K562 (cell line): Measurements from ENCODE around the gene SYVN1. TPM values are rescaled to one million over a fixed set of nuclear protein-coding genes. Genes with fewer than 3 reads are reported as not detected.

Experiments
- ADNP ChIP-seq: fragments of 200-800 bp; sonication (Bioruptor generic); IDR thresholded peaks from 2 replicates; pipeline ENCODE4 v1.6.1; 2016; ENCODE audit warnings: missing genetic modification characterization, missing compliant biosample characterization
- CREB3L1 ChIP-seq: fragments of 450-650 bp; IDR thresholded peaks from 2 replicates; pipeline ENCODE4 v1.6.1; 2014; ENCODE audit warnings: low read depth, mild to moderate bottlenecking, moderate library complexity, borderline replicate concordance
- CREM ChIP-seq: IDR thresholded peaks from 2 replicates; pipeline ENCODE4 v1.6.1; 2014; ENCODE audit warnings: antibody characterized with exemption, low read depth
- E2F3 ChIP-seq: fragments of 250-450 bp; sonication (Bioruptor Pico); IDR thresholded peaks from 2 replicates; pipeline ENCODE4 v1.4.0; 2020; ENCODE audit warnings: mild to moderate bottlenecking
- FIP1L1 ChIP-seq: fragments of 200-400 bp; formaldehyde crosslinking; IDR thresholded peaks from 2 replicates; pipeline ENCODE4 v1.6.1; 2018; ENCODE audit warnings: mild to moderate bottlenecking, low read depth, low read length; ENCODE audit not compliant: poor library complexity, severe bottlenecking
- GABPB1 ChIP-seq: sonication (generic); formaldehyde crosslinking; IDR thresholded peaks from 2 replicates; pipeline ENCODE4 v1.8.0; 2022; ENCODE audit warnings: mild to moderate bottlenecking, missing genetic modification reagents
- KDM5B ChIP-seq: fragments of 200-600 bp; sonication (generic); IDR thresholded peaks from 2 replicates; pipeline ENCODE4 v1.6.1; 2012; ENCODE audit warnings: low read depth, mild to moderate bottlenecking, moderate library complexity, low read length, control low read depth, inconsistent platforms; ENCODE audit not compliant: insufficient replicate concordance
- RAD21 ChIP-seq, 2 experiments: fragments of 250-450 bp in 1 of 2; fragments of 450-650 bp in 1 of 2; sonication (Bioruptor Pico) in 1 of 2; formaldehyde crosslinking in 1 of 2; IDR thresholded peaks in 1 of 2; conservative IDR thresholded peaks in 1 of 2; 2 replicates each; pipeline versions ENCODE4 v1.4.0 to v1.8.0; 2020 to 2022; ENCODE audit warnings: mild to moderate bottlenecking in 2 of 2, moderate library complexity in 1 of 2
- SLC30A9 ChIP-seq: fragments of 250-450 bp; sonication (Bioruptor Pico); IDR thresholded peaks from 2 replicates; pipeline ENCODE4 v1.8.0; 2022; ENCODE audit warnings: mild to moderate bottlenecking, moderate library complexity
- SMARCA5 ChIP-seq: fragments of 450-650 bp; IDR thresholded peaks from 2 replicates; pipeline ENCODE4 v1.6.1; 2016
- TCF15 ChIP-seq: fragments of 250-450 bp; sonication (Bioruptor Pico); IDR thresholded peaks from 2 replicates; pipeline ENCODE4 v1.8.0; 2022; ENCODE audit warnings: moderate library complexity, mild to moderate bottlenecking, inconsistent platforms
- TFAP4 ChIP-seq: sonication (generic); formaldehyde crosslinking; IDR thresholded peaks from 2 replicates; pipeline ENCODE4 v1.8.0; 2022; ENCODE audit warnings: missing genetic modification reagents, mild to moderate bottlenecking, moderate library complexity, borderline replicate concordance
- TRIM24 ChIP-seq, 2 experiments: fragments of 450-650 bp; IDR thresholded peaks; 2 replicates each; pipeline ENCODE4 v1.6.1; 2016
- UBTF ChIP-seq, 2 experiments: IDR thresholded peaks; 2 replicates each; pipeline ENCODE4 v1.6.1; 2012; ENCODE audit warnings: improper control_type of control experiment in 2 of 2, low read depth in 2 of 2, low read length in 2 of 2, borderline replicate concordance in 1 of 2
- ZBTB34 ChIP-seq: fragments of 250-450 bp; sonication (Bioruptor Pico); IDR thresholded peaks from 2 replicates; pipeline ENCODE4 v1.8.0; 2021; ENCODE audit warnings: mild to moderate bottlenecking, moderate library complexity
- ZNF143 ChIP-seq: sonication (generic); formaldehyde crosslinking; IDR thresholded peaks from 2 replicates; pipeline ENCODE4 v1.9.0; 2022; ENCODE audit warnings: mild to moderate bottlenecking, missing genetic modification reagents
- ZNF561 ChIP-seq: fragments of 450-650 bp; formaldehyde crosslinking; conservative IDR thresholded peaks from 2 replicates; pipeline ENCODE4 v1.4.0; 2020; ENCODE audit warnings: mild to moderate bottlenecking, moderate library complexity
- ZNF77 ChIP-seq: fragments of 250-450 bp; sonication (Bioruptor Pico); IDR thresholded peaks from 2 replicates; pipeline ENCODE4 v1.5.0; 2020
- ZNF780A ChIP-seq: fragments of 250-450 bp; sonication (Bioruptor Pico); IDR thresholded peaks from 2 replicates; pipeline ENCODE4 v1.5.0; 2021; ENCODE audit warnings: mild to moderate bottlenecking
- polyA plus RNA-seq, 8 experiments: library from polyadenylated mRNA; depleted of rRNA in 4 of 8; stranded (reverse) in 5 of 8; unstranded in 3 of 8; fragments of >200 nt; fragmentation: Nextera tagmentation in 2 of 8; fragmentation: Illumina TruSeq in 1 of 8; extraction: Ambion mirVana in 2 of 8; extraction: Trizol in 1 of 8; gene quantifications; 2 replicates each; pipeline versions ENCODE4 v1.2.1 to v1.2.3, GENCODE V29; 2011 to 2014; ENCODE audit warnings: inconsistent platforms in 1 of 8, missing spikeins in 1 of 8
- total RNA-seq, 7 experiments: library from RNA; depleted of rRNA in 6 of 7; stranded (reverse); fragments of >200 nt in 6 of 7; fragmentation: Illumina TruSeq in 2 of 7; extraction: Trizol in 2 of 7; gene quantifications; 2 replicates each; pipeline versions ENCODE4 v1.2.1 to v1.2.3, GENCODE V29; 2011 to 2021; ENCODE audit warnings: low replicate concordance in 1 of 7

Gene SYVN1
- total and polyA plus RNA-seq, 9 of the 15 experiments (the other 6 are each of a cell fraction or from before 2014, with no cell fraction given) = 0.41 to 47.4 (median 9.9) TPM

- no peak for TF ChIP-seq TCF15 (CRISPR knock-in tag)
- TF ChIP-seq E2F3 (CRISPR knock-in tag) = no peak
- TF ChIP-seq TRIM24 (IDR thresholded peaks at IDR 0.05) = peak in 1 of 2 experiments; percentile 99; a peak in 2 of 4 replicates
- TF ChIP-seq SMARCA5 = no peak
- no peak for TF ChIP-seq ZBTB34 (CRISPR knock-in tag)
- TF ChIP-seq KDM5B = peak; percentile 96
- no peak; the same call in 1 of the 2 replicates for TF ChIP-seq SLC30A9 (CRISPR knock-in tag)
- TF ChIP-seq ZNF143 = peak; percentile 31; the same call in 1 of the 2 replicates
- peak; percentile 81 for TF ChIP-seq CREB3L1
- TF ChIP-seq TFAP4 (CRISPR knock-in tag) = peak; percentile 82
- TF ChIP-seq GABPB1 (CRISPR knock-in tag) = peak; percentile 99
- no peak for TF ChIP-seq ZNF77 (CRISPR knock-in tag)
- no peak for TF ChIP-seq ADNP
- no peak for TF ChIP-seq ZNF780A (CRISPR knock-in tag)
- TF ChIP-seq FIP1L1 = peak; percentile 76
- TF ChIP-seq CREM = peak; percentile 86
- TF ChIP-seq UBTF (IDR thresholded peaks at IDR 0.05; ENCODE audit: borderline replicate concordance in 1 of 2, low read depth in 2 of 2, low read length in 2 of 2) = no peak
- 0 out of 4 replicates have a peak, but pooled peaks of 1 of the 2 experiments have one; percentile 14 for TF ChIP-seq RAD21 (CRISPR knock-in tag; conservative IDR thresholded peaks at IDR 0.05 in 1 of 2, IDR thresholded peaks at IDR 0.05 in 1 of 2)
- TF ChIP-seq ZNF561 (CRISPR knock-in tag) = no peak
These were observed 38.1 kb downstream of the SYVN1 start, which contains the start of gene VPS51 (continued) for GRCh38 chr11:65095974-65096806.
